ENCODE measurements around the gene NEFH. TPM values are rescaled to one million over a fixed set of nuclear protein-coding genes. Genes with fewer than 3 reads are reported as not detected.

Gene NEFH
- total RNA-seq, 2 experiments from 2014 or later = not detected

- TF ChIP-seq EZH2phosphoT487 (IDR thresholded peaks at IDR 0.05; ENCODE audit: borderline replicate concordance, low read depth, low read length) (no peak), CTCF (conservative IDR thresholded peaks at IDR 0.05; ENCODE audit: low read length) (no peak)
- H3K4me2 ChIP-seq (ENCODE audit: low read length) = no peak overlapping the region
- BruUV-seq (replicated peaks) = no TSS peak
- peaks cover 37% of the 10 kb centered on the region for H3K36me3 ChIP-seq (ENCODE audit: insufficient read depth, low read length)
- no peaks in the 10 kb centered on the region for H3K9me3 ChIP-seq (ENCODE audit: low read length)
- H3K4me3 ChIP-seq (ENCODE audit: low read depth, low read length, poor library complexity, severe bottlenecking) = no peak overlapping the region
- H2AFZ ChIP-seq (ENCODE audit: low read length) = no peak overlapping the region
- H3K4me1 ChIP-seq (ENCODE audit: insufficient read depth, low read length, poor library complexity, severe bottlenecking) = no peaks in the 10 kb centered on the region
- no peaks in the 10 kb centered on the region for H3K9me2 ChIP-seq (ENCODE audit: insufficient read depth, low read length)
- POLR2A ChIA-PET = no interaction called here
- H3K27ac ChIP-seq (ENCODE audit: low read depth, low read length, poor library complexity, severe bottlenecking) = no peak overlapping the region
- CTCF ChIA-PET (ENCODE audit: unreplicated experiment) = no interaction called here
- H4K20me1 ChIP-seq (ENCODE audit: insufficient read depth, low read length) = no peaks in the 10 kb centered on the region
- H3K79me2 ChIP-seq (ENCODE audit: insufficient read depth, low read depth, low read length) = no peaks in the 10 kb centered on the region
- DNase-seq (ENCODE audit: low spot score) = no peak
- intact Hi-C loops (cut with micrococcal nuclease; ENCODE audit: unreplicated experiment) = no loop called here
Measured at GRCh38 chr22:29503811-29504372, 23.9 kb downstream of the NEFH start.

- CTCF ChIA-PET (ENCODE audit: unreplicated experiment) = no interaction called here
- no peaks in the 10 kb centered on the region for H3K9me3 ChIP-seq (ENCODE audit: low read length)
Measured at GRCh38 chr22:29509298-29509697, 29.3 kb downstream of the NEFH start.

More at GRCh38 chr22:29509298-29509697, 29.3 kb downstream of the NEFH start:
- Histone ChIP-seq H3K27ac (ENCODE audit: low read depth, low read length, poor library complexity, severe bottlenecking) (no peak overlapping the region), H3K4me2 (ENCODE audit: low read length) (no peak overlapping the region), H4K20me1 (ENCODE audit: insufficient read depth, low read length) (no peaks in the 10 kb centered on the region), H3K36me3 (ENCODE audit: insufficient read depth, low read length) (peaks cover 72% of the 10 kb centered on the region), H3K4me1 (ENCODE audit: insufficient read depth, low read length, poor library complexity, severe bottlenecking) (no peaks in the 10 kb centered on the region), H2AFZ (ENCODE audit: low read length) (no peak overlapping the region), H3K79me2 (ENCODE audit: insufficient read depth, low read depth, low read length) (no peaks in the 10 kb centered on the region), H3K9me2 (ENCODE audit: insufficient read depth, low read length) (no peaks in the 10 kb centered on the region), H3K4me3 (ENCODE audit: low read depth, low read length, poor library complexity, severe bottlenecking) (no peak overlapping the region)
- DNase-seq (ENCODE audit: low spot score) = no peak
- POLR2A ChIA-PET = no interaction called here
- TF ChIP-seq CTCF (conservative IDR thresholded peaks at IDR 0.05; ENCODE audit: low read length) = no peak
- TF ChIP-seq EZH2phosphoT487 (IDR thresholded peaks at IDR 0.05; ENCODE audit: borderline replicate concordance, low read depth, low read length) = no peak
- BruUV-seq (replicated peaks) = no TSS peak
- intact Hi-C loops (cut with micrococcal nuclease; ENCODE audit: unreplicated experiment) = no loop called here
